ENCODE data around the gene RXRA. TPM values are rescaled to one million over a fixed set of nuclear protein-coding genes. Genes with fewer than 3 reads are reported as not detected.

RXRA gene
- total RNA-seq, 4 donors from 2014 or later = 53.3 to 87.8 (median 69.6) TPM

- DNase-seq (ENCODE audit: low spot score) (no peak), ATAC-seq (ENCODE audit: low FRiP score) (no peak)
- TF ChIP-seq CTCF (IDR thresholded peaks at IDR 0.05) = no peak
Measured at GRCh38 chr9:134314039-134314949, 12.0 kb upstream of the RXRA start.

GRCh38 chr9:134314950-134315715, 11.1 kb upstream of the RXRA start:
- ATAC-seq (ENCODE audit: low FRiP score) = no peak
- TF ChIP-seq CTCF (IDR thresholded peaks at IDR 0.05) = no peak
- no peak for DNase-seq (ENCODE audit: low spot score)

DNA sequence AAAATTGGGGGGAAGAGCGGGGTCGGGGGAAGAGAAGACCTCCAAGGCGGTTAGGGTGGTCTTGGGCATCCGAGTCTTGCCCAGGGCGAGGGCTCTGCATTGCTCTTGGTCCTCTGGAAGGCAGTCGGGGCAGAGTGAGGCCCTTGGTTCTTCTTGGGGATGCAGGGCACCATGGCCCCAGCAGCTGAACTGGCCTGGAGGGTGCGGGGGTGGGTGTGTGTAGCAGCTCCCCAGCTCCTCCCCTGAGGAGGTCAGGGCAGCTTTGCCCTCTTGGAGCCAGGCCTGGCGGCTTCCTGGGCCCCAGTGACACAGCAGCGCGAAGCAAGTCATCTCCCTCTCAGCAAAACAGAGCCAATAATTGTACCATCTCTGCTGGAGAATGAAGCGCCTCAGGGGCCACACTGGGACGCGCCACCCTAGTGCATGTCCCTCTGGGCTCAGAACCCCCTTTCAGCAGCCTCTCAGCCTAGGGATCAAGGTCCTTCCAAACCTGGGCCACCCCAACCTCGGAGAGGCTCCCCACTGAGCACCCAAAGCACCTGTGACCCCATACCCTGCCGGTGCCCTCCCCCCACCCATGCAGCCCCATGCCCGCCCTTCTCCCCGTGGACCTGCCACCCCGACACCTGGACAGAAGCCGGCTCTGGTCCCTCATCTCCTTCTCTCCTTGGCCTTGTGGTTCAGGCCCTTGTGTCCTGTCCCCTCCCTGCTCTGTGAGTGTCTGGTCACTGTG, 10.4 kb upstream of the RXRA start:
- TF ChIP-seq CTCF (IDR thresholded peaks at IDR 0.05) = no peak
- no peak for DNase-seq (ENCODE audit: low spot score)
- no peak for ATAC-seq (ENCODE audit: low FRiP score)

DNA sequence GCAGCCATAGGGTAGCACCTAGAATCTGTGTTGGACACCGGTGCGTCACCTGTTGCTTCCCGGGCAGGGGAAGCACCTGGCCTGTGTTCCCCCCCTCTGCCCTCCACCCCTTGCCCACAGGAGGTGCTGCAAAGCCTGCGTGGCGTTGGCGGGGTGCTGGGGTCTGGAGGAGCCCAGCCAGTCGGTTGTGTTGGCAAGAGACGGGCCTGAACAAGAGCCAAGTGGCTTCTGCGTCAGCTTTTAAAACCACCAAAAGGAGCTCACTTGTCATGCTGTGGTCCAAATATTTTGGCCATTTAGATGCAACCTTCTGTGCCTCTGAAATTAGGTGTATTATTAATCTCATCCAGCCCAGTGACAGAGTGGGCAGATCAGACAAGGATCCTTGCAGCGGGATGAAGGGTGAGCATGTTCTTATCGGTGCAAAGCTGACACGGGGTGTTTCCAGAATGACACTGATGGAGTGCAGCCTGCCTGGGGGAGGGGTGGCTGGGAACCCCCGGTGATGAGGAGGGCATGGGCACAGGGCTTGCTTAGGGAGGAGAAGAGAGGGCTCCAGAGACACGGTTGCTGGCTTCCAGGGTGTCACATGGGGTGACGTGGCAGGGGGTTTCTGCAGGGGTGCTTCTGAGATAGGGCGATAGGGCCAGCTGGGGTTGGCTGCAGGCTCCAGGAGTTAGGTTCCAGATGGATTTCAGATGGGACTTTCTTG, 9.7 kb upstream of the RXRA start:
- no peak for TF ChIP-seq CTCF (IDR thresholded peaks at IDR 0.05)
- no peak for ATAC-seq (ENCODE audit: low FRiP score)
- no peak for DNase-seq (ENCODE audit: low spot score)

DNA sequence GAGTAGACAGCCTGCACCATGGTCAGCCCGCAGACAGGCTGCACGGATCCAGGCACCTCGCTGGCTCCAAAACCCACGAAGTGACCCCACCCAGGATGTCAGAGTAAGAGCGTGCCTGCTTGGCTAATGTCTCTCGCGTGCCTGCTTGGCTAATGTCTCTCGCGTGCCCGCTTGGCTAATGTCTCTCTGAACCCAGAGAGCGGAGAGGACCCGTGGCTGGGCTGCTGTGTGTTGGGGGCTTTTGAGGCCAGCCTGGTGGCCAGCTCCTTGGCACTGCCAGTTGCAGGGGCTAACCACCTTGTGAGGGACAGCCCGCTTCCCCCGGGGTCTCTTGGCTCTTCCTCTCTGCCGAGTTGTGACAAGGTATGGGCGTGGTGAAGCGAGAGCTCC, 8.9 kb upstream of the RXRA start:
- TF ChIP-seq CTCF (IDR thresholded peaks at IDR 0.05) = no peak
- ATAC-seq (ENCODE audit: low FRiP score) = no peak
- no peak for DNase-seq (ENCODE audit: low spot score)

- DNase-seq (ENCODE audit: low spot score) = no peak
- TF ChIP-seq CTCF (IDR thresholded peaks at IDR 0.05) = no peak
- ATAC-seq (ENCODE audit: low FRiP score) = no peak
Measured at GRCh38 chr9:134317790-134318414, 8.4 kb upstream of the RXRA start.
